Activated CD8-positive, alpha-beta memory T cell treated with anti-CD3 and anti-CD28 coated beads, Interleukin-2, amount 50 U/mL, for 1 hour (primary cell): ENCODE data around the gene MSI2.
"Not testable (repeated sequence)": the region's sequence is repeated elsewhere in the genome, so short reads cannot be mapped to it uniquely, and the experiment has no call there.

Source experiments
- DNase-seq: peaks from one replicate; pipeline ENCODE4 v3.0.0-alpha.2; 2020; ENCODE audit errors: extremely low read depth

Gene MSI2

DNA sequence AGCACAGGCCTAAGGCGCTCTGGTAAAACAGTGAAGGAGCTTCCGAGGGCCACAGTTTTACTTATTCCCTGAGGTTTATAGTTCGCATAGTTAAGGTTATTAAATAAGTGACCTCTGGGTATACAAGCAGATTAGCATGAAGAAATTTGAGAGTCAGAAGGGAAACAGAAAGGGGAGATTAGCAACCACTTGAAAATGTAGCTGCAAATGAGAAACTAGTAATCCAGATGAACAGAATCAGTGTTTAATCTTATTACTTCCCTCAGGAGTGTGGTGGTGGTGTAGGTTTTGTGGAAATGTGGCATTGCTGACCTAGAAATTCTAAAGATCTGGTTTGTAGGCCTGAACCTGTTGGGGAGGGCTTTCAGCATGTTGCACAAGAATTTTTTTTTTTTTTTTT is 358.4 kb downstream of the MSI2 start:
- no peak for DNase-seq

DNA sequence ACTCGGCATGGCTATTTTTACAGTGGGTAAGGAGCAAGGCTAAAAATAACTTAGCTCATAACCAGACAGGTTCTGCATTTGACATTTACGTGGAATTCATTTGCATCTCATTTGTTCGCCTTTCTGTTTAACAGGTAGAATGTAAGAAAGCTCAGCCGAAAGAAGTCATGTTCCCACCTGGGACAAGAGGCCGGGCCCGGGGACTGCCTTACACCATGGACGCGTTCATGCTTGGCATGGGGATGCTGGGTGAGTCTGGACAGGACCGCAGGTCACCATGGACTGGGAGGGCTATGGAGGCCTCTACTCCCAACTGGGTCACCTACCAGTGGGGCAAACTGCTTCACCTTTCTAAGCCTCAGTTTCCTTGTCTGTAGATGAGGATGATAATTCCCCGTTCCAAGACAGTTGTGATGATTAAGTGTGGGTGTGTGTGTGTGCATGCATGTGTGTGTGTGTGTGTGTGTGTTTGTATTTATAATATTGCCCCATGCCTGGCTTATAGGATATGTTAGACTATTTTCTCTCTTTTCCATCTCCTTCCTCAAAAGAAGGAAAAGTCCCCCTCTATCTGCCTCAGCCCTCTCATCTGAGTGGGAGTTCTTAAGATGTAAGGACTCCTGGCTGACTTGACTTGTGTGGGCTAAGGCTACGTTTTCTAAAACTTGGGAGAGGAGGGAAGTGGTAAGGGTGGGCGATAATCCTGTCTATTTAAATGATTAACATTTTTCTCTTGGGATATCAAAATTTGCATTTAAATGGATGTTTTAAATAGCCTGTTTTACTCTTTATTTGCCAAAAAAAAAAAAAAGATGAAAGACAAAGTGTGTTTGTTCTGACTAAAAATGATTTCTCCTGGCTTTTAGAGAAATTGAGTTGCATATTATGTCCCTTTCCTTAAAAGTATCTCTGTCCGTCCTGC is 359.8 kb downstream of the MSI2 start:
- no peak for DNase-seq

DNA sequence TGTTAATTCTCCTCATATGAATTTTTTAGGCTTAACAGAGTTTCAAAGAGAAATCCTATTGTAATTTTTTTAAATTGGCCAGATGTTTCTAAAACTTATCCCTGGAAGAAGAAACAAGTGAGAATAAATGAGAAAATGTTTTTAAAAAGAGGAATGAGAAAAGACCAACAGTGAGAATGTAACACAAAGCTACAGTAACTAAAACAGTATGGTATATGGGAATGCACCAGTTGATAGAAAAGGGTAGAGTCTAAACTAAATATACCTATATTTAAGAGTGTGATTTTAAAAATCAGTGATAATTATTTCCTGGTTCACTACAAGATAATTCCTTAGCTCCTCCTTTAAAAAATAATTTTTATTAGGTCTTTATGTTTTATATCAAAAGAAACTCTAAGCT is 360.9 kb downstream of the MSI2 start:
- DNase-seq: no peak

DNA sequence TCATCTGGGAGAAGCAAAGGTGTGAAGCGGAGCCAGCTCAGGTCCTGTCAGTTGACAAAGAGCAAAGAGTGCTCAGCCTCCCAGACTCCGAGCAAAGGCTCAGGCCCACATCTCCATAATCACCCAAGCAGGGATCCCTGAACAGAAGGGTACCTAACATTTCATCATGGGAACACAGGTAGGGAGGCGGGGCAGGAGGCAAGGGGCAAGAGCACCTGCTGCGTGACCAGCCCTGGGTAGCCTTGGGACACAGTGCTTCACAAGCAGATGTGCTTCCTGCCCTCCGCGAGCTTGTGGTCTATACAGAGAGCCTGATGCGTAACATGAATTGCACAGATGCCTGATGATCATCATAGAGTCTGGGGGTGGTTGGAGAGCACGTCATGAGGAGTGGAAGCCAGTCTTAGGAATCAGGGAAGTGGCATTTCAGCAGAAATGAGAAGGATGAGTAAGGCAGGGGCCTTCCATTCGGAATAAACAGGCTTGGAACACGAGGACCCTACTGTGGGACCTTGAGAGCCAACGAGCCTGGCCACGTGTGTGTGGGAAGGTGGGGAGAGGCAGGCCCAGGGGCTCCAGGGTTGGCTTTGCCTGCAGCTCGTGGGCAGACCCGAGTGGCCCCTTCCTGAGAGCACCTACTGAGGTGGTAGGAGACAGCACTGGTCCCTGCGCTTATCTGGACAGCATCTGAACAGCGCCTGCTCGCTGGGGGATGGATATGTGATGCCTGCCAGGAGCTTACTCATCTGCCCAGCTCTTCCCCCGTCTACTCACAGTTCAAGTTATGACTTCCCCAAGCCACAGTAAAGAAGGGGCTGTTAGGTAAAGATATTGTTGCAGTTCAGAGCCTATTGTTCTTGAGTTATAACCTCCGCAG is 363.0 kb downstream of the MSI2 start:
- no peak for DNase-seq

DNA sequence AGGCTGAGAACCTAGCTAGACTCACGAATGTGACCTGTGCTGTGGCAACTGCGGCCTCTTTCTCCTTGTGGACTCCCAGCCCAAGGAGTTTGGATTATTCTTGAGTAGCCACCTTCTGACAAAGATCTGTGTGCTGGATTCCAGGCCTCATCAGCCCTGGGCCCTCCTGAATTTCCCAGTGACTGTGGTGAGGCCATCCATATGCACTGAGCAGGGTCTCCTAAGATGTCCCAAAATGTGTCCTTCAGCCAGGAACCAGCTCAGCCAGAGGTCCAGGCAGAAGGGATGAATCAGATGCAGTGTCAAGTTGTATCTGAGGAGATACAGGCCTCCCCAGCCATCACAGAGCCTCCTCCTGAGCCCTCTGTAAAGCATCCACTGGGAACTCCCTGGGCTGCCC is 364.3 kb downstream of the MSI2 start:
- no peak for DNase-seq

DNA sequence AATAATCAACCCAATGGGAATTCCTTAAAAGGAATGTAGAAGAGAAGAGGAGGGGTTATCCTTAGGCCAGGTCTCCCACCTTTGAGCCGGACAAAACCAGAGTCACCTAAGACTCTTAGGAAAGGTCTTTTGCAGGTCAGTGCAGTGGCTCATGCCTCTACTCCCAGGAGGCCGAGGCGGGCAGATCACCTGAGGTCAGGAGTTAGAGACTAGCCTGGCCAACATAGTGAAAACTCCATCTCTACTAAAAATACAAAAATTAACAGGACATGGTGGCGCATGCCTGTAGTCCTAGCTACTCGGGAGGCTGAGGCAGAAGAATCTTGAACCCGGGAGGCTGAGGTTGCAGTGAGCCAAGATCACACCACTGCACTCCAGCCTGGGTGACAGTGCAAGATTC is 365.5 kb downstream of the MSI2 start:
- DNase-seq: not testable (repeated sequence)

DNA sequence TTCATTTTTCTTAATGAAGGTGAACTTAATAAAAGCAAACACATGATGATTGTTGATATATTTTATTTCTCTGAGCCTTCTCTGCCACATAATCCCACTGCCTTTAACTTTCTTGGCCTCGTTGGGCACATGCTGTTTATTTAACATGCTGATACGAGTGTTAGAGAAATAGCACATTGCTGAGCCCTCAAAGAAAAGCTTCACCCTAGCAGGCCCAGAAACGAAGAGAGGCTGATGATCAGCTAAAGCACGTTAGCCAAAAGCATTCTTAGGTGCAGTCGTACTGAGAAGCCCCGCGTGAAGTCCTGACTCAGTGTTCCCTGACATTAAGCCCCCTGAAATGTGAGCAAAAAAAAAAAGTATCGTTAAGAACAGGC is 366.0 kb downstream of the MSI2 start:
- no peak for DNase-seq

DNA sequence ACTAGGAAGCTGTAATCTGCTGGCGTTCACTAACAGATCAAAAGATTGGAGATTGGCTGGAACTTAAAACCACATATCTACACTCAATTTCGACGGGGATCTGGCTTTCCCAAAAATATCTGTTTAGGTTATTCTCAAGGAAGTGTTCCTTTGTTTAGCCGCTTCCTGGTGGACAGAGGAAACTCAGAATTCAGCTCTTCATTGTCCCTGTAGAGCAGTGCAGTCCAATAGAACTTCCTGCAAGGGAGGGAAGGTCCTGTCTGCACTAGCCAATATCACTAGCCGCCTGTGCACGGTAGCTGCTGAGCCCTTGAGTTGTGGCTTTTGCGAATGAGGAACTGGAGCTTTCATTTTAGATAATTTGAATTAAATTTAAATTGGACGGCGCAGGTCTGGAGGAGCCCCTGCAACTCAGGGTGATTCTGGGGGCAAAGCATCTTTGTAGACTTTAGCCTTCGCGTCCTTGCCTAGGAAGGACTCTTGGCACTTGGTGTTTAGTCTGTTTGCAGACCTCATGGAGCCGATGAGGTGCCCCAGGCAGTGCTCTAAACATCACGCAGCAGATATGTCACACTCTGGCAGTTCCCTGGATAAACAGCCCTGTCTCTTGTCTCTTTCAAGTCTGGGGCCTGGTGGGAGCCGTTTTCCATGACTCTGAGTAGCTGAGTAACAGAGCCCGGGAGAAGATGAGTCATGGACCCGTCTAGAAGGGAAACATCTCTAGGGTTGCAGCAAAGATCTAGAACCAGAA is 366.5 kb downstream of the MSI2 start:
- no peak for DNase-seq

DNA sequence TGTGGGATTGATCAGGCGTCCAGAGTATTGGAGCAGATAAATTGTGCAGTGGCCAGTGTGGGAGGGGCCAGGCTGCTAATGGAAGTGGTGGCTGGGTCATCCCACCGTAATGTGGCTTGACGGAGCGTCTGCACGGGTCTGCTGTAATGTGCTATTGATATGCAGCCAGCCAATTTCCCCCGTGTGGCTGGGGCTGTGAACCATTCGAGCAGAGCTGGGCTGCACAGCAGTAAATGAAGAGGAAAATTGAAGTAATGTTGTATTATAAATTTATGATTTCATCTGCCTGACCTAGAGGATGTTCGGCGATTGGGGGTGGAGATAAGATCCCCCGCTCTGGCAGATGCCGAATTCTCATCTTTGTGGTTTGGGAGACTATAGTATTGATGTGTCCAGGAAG is 367.3 kb downstream of the MSI2 start:
- DNase-seq: no peak

DNA sequence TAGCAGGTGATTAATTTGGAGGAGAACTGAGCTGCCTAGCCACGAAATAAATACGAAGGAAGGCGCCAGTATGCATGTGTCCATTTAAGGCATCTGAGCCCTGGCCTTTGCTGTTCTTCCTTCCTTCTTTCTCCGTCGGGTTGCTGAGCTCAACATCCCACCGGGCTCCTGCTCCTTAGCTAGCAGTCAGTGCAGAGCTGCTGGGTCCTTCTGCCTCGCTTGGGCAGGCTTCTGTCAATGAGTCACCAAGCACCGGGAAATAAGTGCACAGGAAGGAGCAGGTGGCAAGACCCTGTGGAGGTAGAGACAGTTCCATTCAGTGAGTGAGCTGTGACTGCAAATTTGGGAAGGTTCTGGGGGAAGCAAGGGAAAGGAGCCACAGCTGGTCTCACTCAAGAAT is 368.1 kb downstream of the MSI2 start:
- DNase-seq: no peak

DNA sequence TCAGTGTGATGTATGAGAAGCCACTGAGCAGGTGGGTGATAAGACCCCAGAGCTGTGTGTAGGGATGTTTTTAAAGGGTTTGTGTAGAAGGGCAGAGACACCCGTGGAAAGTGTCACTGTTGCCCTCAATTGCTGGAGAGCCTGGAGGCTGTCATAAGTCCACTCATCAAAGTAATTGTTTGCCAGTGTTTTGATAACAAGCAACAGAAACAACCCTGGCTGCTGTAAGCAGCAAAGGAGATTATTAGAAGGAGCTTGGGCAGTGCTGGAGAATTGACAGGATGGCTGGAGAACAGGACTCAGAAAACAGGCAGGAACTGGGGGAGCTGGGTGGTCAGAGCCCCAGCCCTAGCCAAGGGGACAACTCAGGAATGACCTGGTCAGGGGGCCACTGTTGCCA is 369.2 kb downstream of the MSI2 start:
- DNase-seq: no peak

DNA sequence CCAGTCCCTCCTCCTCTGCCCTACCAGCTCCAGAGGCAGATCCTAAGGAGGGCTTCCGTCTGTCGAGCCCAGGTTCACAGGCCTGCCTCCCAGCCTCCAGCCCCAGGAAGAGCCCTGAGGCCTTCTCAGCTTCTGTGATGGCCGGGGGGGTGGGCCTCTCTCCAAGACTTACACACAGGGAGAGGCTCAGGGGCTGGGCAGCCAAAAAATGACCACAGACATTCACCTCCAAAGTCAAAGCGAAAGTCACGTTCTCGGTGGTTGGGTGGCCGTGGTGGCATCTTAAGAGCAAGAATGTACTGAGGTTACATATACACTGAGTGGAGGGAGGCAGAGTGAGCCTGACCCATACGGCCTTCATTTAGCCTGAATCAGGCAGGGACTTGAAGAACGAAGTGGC is 369.6 kb downstream of the MSI2 start:
- DNase-seq: no peak

DNA sequence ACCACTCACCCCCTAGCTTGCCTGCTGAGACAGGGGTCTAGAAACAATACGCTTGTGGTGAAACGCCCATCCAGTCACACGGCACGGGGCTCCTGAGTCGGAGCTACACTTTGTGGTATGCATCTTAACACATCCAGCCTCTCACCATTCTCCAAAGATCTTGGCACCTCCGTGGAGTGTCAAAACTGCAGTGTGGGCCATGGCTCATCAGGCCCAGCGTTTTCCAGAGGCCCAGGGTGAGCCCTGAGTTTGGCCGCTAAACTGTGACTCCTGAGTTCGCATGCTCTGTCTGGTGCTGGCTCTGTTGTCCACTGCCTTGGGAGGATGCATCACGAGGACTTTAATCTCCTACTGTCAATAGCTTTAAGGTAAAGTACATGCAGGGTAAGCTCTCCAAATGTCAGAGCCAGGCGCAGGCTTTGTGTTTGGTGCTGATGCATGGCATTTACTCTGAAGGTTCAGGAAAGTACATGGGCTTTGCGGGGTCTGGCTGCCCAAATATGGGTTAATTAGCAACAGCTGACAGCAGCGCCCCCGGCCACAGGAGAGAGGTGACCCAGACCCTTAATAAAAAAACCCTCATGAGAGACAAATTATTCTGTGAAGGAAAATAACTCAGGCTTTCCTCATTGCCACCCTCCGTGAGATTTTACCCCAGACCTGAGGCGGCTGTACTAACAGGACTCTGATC is 370.3 kb downstream of the MSI2 start:
- DNase-seq: no peak

DNA sequence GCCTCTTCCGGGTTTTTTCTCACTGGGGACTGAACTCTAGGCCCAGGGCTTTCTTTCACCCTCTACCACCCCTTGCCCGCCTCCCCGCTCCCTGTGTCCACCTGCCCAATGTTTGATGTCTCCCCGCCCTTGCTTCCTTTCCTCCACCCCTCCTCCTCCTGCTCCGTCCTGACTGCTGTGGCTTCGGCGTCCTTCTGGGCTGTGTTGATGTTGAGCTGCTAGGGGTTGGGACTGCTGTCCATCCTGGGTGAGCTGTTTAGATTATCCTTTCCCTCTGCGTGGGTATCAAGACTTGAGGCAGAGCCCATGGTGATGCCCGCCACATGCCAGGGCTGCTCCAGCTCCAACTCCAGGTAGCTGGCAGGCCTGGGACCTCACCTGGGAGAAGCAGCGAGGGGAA is 371.3 kb downstream of the MSI2 start:
- no peak for DNase-seq

DNA sequence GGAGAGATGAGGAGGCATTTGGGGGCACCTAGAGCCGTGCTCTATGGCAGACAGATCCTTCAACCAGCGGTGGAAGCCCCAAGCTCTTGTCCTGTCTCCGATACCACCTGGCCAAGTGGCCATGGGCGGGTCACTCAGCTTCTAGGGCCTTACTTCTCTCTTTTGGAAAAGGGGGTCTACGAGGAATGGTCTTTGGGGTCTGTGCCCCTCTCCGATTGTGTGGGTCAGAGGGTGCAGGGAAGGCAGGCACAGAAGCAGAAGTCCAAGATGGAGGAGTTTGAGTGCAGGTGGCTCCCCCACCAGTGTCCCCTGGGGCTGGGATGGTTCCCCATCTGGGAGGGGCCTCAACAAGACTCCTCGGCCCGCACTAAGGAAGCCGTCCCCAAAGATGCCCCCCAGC is 372.1 kb downstream of the MSI2 start:
- no peak for DNase-seq

DNA sequence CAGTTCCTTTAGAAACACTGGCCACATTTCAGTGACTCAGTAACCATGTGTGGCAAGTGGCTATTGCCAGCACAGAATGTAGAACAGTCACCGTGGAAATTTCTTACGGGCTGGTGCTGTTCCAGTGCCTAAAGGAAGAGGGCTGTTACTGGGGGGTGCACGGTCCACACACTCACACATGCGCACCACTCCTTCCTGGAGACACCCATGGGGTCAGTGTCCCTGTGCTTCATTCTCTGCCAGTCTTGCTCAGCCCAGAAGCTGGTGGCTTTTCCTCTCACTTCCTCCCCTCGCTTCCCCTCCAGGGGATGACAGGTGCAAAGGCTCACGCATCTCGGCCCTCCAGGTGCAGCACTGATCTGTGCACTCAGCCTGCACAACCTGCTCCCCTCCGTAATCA is 373.1 kb downstream of the MSI2 start:
- no peak for DNase-seq

DNA sequence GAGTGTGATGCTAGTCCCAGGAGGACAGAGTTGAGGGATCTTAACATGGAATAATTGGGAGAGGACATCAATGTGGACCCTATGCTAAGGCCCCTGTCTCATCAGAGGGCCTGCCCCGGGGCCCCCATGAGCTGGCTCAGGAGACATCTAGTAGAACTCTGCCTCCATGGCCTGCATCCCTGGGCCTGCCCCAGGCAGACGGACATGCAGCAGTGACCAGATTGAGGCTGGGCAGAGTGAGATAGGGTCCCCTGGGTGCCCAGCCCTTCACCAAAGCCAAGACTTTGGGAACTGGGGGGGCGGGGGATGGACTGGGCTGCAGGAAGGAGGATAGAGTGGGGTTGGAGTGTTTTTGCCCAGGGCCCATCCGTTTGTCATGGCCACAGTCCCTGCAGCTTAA is 373.6 kb downstream of the MSI2 start:
- no peak for DNase-seq

DNA sequence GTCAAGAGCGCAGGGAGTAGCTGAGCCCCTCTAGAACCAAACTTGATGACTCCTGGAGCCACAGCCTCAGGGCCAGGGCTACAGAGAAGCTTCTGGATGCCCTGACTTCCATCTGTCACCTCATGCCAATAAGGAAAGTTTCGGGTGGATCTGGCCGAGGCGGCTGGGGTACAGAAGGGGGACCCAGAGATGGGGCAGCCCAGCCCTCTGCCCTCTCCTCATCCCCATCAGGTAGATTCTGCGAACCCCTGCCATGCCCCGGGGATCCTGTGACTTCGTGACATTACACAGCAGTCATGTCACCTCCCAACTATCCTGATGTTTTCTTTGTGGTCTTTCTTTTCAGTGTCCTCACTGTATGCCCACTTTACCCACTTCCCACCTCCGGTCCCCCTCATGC is 374.4 kb downstream of the MSI2 start:
- no peak for DNase-seq

DNA sequence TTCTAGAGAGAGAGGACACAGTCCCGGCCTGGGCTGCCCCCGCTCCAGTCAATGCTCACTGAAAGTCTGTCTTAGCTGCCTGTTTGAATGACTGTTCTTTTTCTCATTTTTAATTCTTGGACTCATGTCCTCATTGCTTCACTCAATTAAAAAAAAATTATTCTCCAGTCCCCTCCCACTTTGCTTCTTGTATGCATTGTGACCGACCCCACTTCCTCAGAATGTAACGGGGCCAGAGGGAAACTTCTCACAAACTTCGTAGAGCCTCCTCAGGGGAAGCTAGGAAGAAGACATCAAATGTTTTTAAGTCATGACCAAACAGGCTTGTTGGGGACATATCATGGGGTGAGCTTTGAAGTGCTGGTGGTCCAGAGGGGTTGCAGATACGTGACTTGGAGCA is 375.5 kb downstream of the MSI2 start:
- no peak for DNase-seq

DNA sequence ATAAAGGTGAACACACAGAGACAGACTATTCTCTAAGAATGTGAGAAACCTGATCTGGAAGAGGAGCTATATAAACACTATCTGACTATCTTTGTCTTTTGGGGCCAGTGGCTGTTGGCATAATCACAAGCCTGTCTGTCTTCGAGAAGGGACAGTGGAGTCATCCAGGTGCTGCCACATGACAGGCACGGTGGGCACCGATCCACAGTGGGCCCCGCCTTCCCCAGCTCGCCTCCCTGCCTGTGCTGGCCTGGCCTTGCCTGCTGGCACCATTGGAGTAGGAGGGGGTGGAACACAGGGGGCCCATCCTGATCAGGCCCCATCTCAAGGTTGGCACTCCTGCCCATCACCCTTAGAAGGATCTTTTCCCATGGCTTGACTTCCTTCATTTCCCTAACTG is 376.0 kb downstream of the MSI2 start:
- no peak for DNase-seq

DNA sequence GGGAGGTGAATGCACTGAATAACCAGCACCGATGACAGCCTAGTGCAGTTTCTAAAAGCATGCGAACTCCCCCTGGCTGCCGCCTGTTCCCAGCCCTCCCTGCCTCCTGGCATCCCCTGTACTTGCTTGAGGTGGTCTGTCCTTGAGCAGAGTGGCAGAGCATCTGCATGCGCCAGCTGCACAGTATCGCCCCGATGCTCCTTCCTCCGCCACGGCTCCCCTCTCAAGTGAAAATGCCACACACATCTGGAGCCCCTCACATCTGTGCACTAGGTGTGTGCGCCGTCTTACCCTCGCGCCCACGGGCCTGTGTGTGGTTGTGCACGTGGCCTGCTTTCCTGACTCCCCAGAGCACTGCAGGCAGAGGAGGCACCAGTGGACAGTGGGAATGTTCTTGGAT is 376.9 kb downstream of the MSI2 start:
- no peak for DNase-seq
